SH-SY5Y (cell line): ENCODE results near the gene REG1A.

Experiments used
- GATA2 ChIP-seq: IDR thresholded peaks from 2 replicates; pipeline ENCODE4 v1.6.1; 2011; ENCODE audit warnings: mild to moderate bottlenecking, low read depth, low read length
- GATA3 ChIP-seq: IDR thresholded peaks from 2 replicates; pipeline ENCODE4 v1.6.1; 2011; ENCODE audit warnings: low read depth, mild to moderate bottlenecking, low read length, moderate library complexity

The REG1A gene

DNA sequence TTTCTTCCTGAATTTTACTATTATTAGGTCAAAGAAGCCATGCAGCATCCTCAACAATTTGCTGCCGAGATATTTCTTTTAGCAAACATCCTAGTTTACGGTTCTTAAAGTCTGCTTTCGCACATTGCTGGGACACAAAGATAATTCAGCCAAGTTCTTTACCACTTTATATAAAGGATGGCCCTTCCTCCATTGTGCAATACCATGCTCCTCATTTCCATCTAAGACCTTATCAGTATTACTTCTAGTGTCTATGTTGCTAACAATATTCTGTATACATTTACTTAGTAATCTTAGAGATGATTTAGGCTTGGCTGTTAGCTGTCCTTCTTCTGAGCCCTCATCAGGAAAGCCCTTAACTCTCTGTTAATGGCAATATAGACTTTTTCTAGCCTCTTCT is 8.0 kb upstream of the REG1A start:
- TF ChIP-seq GATA2 (no peak), GATA3 (no peak)

DNA sequence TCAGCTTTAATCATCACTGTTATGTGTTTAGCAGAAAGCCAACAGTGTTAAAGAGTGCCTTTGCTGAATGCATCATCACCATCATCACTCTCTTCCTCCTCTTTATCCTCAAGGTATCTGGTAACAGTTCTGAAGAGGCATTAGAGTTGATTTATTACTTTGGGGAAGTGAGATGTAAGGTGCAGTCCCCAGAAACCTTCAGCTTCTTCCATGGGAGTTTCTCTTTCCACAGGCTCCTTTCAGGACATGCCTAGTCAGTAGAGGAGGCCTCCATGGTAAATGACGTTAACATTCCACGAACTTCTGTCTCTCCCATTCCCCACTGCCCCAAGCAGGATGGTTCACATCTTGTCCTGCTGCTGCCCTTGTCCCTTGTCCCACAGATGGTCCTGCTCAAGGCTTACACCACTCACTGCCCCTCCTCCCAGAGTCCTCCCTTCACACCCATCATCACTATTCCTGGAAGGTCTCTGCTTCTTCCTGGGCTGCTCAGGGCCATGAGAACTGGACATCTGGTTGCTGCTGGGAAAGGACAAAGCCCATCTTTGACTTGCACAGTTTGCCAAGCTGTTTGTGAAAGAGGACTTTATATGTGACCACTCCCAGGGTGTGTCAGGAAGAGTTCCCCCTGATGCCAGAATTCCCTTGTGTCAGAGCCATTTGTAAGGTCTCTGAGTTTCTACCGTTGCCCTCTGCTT is 5.3 kb upstream of the REG1A start:
- TF ChIP-seq GATA2 = no peak
- TF ChIP-seq GATA3 = no peak

DNA sequence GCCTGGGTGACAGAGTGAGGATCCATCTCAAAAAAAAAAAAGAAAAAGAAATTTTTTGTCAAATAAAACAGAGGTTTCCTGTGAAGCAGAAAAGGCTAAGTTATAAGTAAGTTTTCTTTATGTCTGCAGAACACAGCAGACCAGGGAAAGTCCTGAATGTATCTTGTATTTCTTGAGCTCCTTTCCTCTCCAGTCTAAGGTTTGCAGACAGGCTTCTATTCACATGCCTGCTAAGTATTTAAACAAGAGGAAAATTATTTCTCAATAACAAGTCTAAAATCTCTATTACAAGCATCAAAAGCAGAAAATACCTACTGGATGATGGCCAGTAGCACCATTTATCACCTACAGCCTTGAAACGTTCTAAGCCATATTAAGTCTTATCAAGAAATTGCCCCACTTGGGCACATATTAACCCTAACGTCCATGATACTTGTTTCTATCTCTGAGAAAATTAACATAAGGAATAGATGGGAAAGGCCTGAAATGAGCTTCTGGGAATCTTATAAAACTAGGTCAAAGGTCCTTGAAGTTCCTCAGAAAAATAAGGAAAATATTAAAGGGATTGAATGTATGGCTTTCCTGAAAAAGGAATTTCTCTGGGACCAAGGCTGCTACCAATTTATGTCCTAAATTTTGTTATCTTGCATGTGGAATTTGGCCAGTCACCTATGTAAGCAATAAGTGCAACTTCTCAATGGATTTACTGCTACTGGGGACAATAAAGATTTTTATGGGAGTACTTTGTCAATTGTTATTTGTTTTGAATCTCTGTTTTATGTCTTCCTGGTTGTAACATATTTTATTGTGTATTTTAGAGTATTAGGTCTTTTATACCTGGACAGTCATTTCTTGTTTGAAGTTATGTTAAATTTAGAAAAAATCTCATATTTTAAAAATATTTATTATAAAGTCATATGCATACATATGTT is 3.0 kb upstream of the REG1A start:
- TF ChIP-seq GATA2 = no peak
- TF ChIP-seq GATA3 = no peak

DNA sequence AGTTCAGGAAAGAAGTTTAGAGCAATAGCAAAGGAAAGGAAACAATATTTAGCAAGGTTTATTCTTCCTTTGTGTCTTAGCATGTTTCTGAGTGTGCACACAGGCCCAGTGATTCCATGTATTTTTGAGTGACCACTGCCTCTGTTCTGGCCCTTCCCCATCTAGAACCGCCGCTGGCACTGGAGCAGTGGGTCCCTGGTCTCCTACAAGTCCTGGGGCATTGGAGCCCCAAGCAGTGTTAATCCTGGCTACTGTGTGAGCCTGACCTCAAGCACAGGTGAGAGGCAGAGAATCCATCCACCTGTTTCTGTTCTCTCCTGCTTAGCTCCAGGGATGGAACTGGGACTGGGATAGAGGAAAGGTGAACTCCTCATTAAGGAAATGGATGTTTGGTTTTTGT is 2.4 kb downstream of the REG1A start:
- TF ChIP-seq GATA2 = no peak
- TF ChIP-seq GATA3 = no peak

DNA sequence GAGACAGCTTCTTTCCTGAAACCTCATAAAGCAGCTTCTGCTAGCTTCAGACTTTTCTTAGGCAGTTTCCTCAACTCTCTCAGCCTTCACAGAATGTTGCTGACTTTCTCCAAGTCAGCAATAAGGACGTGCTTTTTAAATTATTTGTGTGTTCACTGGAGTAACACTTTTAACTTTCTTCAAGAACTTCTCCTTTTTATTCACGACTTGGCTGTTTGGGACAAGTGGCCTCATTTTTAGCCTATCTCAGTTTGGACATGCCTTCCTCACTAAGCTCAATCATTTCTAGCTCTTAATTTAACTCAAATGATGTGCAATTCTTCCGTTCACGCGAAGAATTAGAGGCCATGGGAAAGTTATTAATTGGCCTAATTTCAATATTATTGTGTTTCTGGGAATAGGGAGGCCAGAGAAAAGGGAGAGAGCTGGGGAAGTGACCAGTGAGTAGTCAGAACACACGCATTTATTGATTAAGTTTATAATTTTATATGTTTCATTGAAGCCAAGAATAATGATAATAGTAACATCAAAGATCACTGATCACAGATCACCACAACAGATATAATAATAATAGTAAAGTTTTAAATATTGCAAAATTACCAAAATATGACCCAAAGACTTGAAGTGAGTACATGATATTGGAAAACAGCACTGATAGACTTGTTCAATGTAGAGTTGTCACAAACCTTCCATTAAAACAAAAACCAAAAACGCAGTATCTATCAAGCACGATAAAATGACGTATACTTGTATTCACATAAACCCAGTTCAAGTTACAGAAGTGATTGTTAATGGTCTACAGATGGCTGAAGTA is 4.8 kb downstream of the REG1A start:
- no peak for TF ChIP-seq GATA2
- TF ChIP-seq GATA3 = no peak

DNA sequence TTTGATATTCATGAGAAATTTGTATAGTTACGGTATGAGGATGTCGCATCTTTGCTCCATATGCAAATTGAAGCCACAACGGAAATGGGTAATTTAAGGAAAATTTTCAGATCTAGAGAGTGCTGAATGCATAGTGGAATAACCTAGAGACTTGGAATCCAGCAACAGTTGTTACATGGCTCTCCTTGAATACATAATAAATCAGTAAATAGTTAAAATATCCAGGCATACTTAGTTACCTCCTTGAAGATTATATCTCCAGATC is 5.4 kb downstream of the REG1A start:
- TF ChIP-seq GATA2 (no peak), GATA3 (no peak)

DNA sequence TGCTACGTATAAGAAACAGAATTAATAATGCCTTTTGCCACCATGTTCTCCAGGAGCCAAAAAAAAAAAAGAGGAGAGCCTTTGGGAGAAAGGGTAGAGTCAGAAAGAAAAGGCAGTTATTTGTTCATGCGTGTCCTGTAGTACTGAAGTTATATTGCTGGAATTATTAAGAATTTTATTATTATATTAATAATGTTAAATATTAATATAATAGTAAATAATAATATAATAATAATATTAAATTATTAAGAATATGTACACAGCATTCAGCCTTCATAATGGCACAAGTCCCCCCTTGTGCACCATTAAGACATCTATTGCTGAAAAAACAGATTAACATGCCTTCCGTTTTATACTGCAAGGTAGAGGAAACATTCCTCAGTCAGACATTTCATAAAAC is 8.1 kb downstream of the REG1A start:
- TF ChIP-seq GATA2 (no peak), GATA3 (no peak)

DNA sequence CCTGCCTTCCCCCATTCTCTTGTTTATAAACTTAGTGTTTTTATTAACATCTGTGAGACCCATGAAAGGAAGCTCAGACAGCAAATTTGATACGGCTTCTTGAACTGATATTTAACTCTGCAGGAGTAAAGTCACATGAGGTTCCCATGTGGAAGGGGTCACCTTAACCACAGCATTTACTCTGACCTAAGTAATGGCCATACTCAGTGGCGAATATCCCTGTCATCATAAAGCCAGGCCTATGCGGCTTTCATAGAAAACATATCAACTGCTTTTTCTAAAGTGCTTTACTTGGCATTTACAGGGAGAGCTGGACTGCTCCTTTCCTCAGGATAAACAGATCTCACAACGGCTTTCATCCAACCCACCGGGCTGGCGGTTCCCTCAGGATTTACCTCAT is 9.0 kb downstream of the REG1A start:
- TF ChIP-seq GATA2 = no peak
- TF ChIP-seq GATA3 = no peak

DNA sequence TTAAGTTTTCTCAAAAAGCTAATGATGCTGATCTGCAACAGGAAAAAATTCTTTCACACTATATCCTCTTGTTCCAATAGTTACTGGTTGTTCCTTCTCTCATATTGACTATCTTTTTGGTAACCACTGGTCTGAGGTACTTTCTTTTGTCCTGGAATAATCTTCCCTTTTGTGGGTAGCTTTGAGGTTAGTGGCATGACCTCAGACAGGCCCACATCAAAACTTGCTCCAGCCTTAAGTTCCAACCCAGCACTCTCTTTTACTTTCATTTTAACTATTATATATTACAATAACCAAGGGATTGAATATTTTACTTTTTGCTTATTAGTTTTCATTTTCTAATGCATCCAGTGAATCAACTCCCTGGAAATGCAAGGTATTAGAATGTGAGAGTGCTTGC is 9.5 kb downstream of the REG1A start:
- TF ChIP-seq GATA2 (no peak), GATA3 (no peak)

DNA sequence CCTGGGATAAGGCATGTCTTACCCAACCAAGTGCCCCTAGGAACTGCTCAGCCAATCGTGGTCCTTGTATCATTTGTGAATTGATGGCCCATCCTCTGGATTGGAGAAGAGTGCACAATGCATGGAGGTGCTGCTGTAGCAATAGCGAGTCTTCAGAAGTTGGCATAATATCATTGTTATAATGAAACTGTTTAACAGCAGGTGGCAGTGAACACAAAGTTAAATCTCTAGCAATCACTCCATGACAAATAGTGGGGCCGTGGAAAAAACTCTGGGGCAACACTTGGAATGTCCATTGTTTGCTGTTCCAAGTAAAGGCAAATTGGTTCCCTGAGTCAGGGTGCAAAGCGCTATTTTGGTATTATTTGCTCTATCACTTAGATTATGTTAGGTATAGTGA is 11.4 kb downstream of the REG1A start:
- TF ChIP-seq GATA3 (no peak), GATA2 (no peak)

DNA sequence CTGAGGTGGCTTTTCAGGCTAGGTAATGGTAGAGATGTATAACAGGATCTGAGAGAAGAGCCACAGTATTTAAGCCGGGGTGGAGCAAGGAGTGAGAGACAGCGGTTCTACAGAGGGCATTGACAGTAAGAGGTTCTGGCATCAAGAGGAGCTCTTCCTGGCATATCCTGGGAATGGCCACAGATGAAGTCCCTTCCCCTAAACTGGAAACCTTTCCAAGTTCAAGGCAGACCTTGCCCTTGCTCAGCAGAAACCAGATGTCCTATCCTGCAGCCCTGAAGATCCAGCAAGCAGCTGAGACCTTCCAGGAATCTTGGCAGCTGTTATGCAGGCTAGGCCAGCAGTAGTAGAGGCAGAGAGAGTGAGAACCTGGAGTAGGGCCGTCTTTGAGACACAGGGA is 18.1 kb downstream of the REG1A start:
- TF ChIP-seq GATA3 (no peak), GATA2 (no peak)

DNA sequence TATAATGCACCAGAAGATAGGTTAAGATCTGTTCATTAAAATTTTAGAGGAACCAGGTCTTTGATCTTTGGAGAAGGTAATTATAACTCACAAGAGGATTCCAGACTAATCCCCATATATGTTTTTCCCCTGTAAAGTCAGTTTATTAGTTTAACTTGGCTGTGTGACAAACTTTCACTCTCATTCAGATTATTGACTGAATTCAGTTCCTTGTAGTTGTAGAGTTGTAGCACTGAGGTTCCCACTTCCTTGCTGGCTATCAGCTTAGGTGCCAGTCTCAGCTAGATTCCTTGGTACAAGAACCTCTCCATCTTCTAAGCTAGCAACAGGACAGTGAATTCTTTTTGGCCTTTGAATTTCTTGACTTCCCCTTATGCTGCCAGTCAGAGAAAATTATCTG is 19.1 kb downstream of the REG1A start:
- TF ChIP-seq GATA3 (no peak), GATA2 (no peak)

DNA sequence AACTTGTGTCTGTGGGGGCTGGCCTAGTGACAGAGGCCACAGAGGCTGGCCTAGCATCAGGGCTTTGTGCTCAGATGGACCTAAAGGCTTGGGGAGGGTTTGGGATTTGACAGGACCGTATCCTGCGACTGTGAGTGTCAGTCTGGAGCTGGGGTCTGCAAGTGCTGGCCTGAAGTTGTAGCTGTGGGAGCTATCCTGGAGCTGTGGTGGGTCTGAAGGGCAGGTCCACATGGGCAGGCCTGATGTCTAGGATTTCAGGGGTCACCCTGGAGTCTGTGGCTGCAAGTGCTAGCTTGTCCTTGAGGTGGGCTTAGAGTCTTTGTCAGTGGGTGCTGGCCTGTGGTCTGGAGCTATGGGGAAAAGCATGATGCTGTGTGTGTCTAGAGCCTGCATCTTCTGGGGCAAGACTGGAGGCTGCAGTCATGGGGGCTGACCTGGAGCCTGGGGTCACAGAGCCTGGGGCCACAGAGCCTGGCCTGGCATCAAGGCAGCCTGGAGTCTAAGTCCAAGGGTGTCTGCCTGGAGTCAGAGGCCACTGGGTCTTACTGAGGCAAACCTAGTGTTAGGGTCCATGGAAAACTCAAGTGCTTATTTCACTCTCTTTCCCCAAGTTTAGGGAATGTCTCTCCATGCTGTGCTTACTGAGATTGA is 35.7 kb downstream of the REG1A start:
- TF ChIP-seq GATA3 = no peak
- no peak for TF ChIP-seq GATA2

DNA sequence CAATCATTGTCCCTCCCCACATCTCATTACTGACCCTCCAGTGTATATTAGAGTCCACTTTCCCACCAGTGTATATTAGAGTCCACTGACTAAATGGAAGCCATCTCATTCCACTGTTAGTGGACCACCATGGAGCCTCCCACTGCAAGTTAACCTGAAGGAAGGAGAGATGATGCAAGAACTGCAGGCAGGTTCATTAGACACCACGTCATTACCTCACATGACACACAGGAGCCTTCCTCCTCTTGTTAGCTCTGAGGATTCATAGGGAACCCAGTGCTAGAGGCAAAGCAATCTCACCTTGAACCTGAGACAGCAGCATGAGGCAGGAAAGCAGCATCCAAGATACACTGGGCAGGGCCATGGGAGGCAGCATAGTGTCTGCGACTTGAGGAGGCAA is 38.7 kb downstream of the REG1A start:
- no peak for TF ChIP-seq GATA3
- TF ChIP-seq GATA2 = no peak

DNA sequence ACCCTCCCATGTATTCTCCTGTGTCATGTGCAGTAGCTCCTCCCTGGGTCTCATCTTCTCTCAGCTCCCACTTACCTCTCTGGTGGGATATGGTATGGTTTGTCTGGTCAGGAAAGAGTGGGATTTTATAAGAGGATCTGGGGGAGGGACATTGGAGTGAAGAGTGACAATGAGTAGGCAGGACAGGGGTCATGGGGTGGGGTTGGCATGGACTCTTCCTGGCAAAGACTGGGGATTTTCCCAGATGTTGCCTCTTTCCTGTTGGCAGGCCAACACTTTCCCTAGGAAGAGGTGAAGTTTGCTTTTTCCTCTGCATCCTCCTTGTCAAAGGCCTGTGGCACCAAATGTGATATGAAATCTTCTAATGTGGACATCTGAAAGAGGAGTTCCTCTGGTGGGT is 39.4 kb downstream of the REG1A start, which contains the start of gene REG3A:
REG3A (minus strand) TSS at position 101 of the 400 bp plus-strand sequence. CDS start 348 bp downstream, outside the sequence.
- TF ChIP-seq GATA3 = no peak
- TF ChIP-seq GATA2 = no peak

DNA sequence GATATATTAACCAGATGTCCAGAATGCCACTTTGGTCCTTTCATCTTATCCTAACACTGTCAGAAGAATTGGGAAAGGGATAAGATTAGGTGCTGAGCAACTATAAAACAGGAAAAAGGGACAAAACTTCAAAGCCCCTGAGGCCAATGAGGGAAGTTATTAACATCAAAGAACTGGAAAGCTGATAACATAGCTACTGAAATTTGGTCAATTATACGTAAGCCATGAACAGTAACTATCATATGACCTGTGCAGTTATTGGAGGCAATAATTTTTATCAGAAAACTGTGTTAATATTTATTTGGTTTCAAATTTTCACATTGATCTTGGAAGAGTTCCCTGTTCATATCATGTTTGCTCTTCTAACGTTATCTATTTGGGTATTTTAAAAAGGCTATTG is 41.8 kb downstream of the REG1A start:
- TF ChIP-seq GATA2 = no peak
- no peak for TF ChIP-seq GATA3
